GM23338 (cell line): ENCODE measurements around the gene NTM. TPM values are rescaled to one million over a fixed set of nuclear protein-coding genes. Genes with fewer than 3 reads are reported as not detected.

Experiments
- ATAC-seq: fragments of 200-7000 bp; cut with Tn5 transposase; 3 replicates; pipeline ENCODE4 v1.9.1; 2020
- DNase-seq: peaks from one replicate; pipeline ENCODE4 v3.0.0-alpha.2; 2015; ENCODE audit warnings: low spot score
- H2AFZ ChIP-seq: fragments of 200-600 bp; sonication (generic); 2 replicates; pipeline ENCODE4 v1.8.0; 2016; ENCODE audit warnings: antibody characterized with exemption, mild to moderate bottlenecking, moderate library complexity
- H3F3A ChIP-seq: fragments of 200-600 bp; sonication (generic); replicated peaks from 2 replicates; pipeline ENCODE4 v1.8.0; 2017; ENCODE audit warnings: antibody characterized with exemption, mixed run types, low read depth
- H3K27ac ChIP-seq: fragments of 200-600 bp; sonication (generic); 2 replicates; pipeline ENCODE4 v1.6.1; 2016; ENCODE audit warnings: low read depth
- H3K27me3 ChIP-seq: fragments of 200-600 bp; sonication (generic); 2 replicates; pipeline ENCODE4 v1.8.0; 2016; ENCODE audit warnings: mild to moderate bottlenecking, mixed run types, moderate library complexity; ENCODE audit not compliant: insufficient read depth
- H3K36me3 ChIP-seq: fragments of 200-600 bp; sonication (generic); 2 replicates; pipeline ENCODE4 v1.8.0; 2016; ENCODE audit warnings: mild to moderate bottlenecking; ENCODE audit not compliant: insufficient read depth
- H3K4me1 ChIP-seq: fragments of 200-600 bp; sonication (generic); 2 replicates; pipeline ENCODE4 v1.8.0; 2016; ENCODE audit warnings: mild to moderate bottlenecking, moderate library complexity; ENCODE audit not compliant: insufficient read depth
- H3K4me2 ChIP-seq: fragments of 200-600 bp; sonication (generic); 2 replicates; pipeline ENCODE4 v1.7.1; 2017; ENCODE audit warnings: mixed run types
- H3K4me3 ChIP-seq: fragments of 200-600 bp; sonication (generic); 2 replicates; pipeline ENCODE4 v1.6.1; 2016; ENCODE audit warnings: mixed run types
- H3K79me2 ChIP-seq: fragments of 200-600 bp; sonication (generic); replicated peaks from 2 replicates; pipeline ENCODE4 v1.8.0; 2017; ENCODE audit warnings: mild to moderate bottlenecking; ENCODE audit not compliant: insufficient read depth
- H3K9me2 ChIP-seq: fragments of 200-600 bp; sonication (generic); 2 replicates; pipeline ENCODE4 v1.8.0; 2017; ENCODE audit not compliant: insufficient read depth
- H4K20me1 ChIP-seq: fragments of 200-600 bp; sonication (generic); replicated peaks from 2 replicates; pipeline ENCODE4 v1.8.0; 2017; ENCODE audit warnings: mild to moderate bottlenecking; ENCODE audit not compliant: insufficient read depth
- H3K27ac Mint-ChIP-seq: 2 replicates; pipeline ENCODE4 v1.8.0; 2020; ENCODE audit warnings: inconsistent platforms, mild to moderate bottlenecking, moderate library complexity, mixed read lengths
- H3K27me3 Mint-ChIP-seq: 3 replicates; pipeline ENCODE4 v1.8.0; 2022; ENCODE audit warnings: low read depth, mild to moderate bottlenecking, moderate library complexity, mixed read lengths, inconsistent platforms; ENCODE audit not compliant: insufficient read depth, poor library complexity
- H3K36me3 Mint-ChIP-seq: 3 replicates; pipeline ENCODE4 v1.8.0; 2021; ENCODE audit warnings: low read depth, mild to moderate bottlenecking, inconsistent platforms, moderate library complexity, mixed read lengths
- H3K4me1 Mint-ChIP-seq: 3 replicates; pipeline ENCODE4 v1.8.0; 2020; ENCODE audit warnings: mild to moderate bottlenecking, inconsistent platforms, mixed read lengths
- H3K4me3 Mint-ChIP-seq: 3 replicates; pipeline ENCODE4 v1.8.0; 2021; ENCODE audit warnings: moderate library complexity, mild to moderate bottlenecking, inconsistent platforms, mixed read lengths
- H3K9me3 Mint-ChIP-seq: 3 replicates; pipeline ENCODE4 v1.8.0; 2020; ENCODE audit warnings: moderate library complexity, mild to moderate bottlenecking, inconsistent platforms, mixed read lengths
- ETS1 ChIP-seq: IDR thresholded peaks from 2 replicates; pipeline ENCODE4 v1.6.1; 2016; ENCODE audit warnings: antibody characterized with exemption
- EZH2phosphoT487 ChIP-seq: fragments of 200-600 bp; sonication (generic); IDR thresholded peaks from one replicate; pipeline ENCODE4 v1.8.1; 2018; ENCODE audit warnings: antibody characterized with exemption; ENCODE audit not compliant: unreplicated experiment
- JUNB ChIP-seq: IDR thresholded peaks from one replicate; pipeline ENCODE4 v1.6.1; 2016; ENCODE audit warnings: antibody characterized with exemption; ENCODE audit not compliant: unreplicated experiment
- POLR2AphosphoS5 ChIP-seq: IDR thresholded peaks from 2 replicates; pipeline ENCODE4 v1.6.1; 2016; ENCODE audit warnings: antibody characterized with exemption, low read depth
- ZNF462 ChIP-seq: fragments of 250-450 bp; sonication (Bioruptor Pico); IDR thresholded peaks from 2 replicates; pipeline ENCODE4 v1.5.0; 2020; ENCODE audit warnings: mild to moderate bottlenecking, moderate library complexity
- polyA plus RNA-seq: library from polyadenylated mRNA; unstranded; fragments of >200 nt; fragmentation: Nextera tagmentation; extraction: Ambion mirVana; gene quantifications from 2 replicates; pipeline ENCODE4 v1.2.1, GENCODE V29; 2016
- total RNA-seq: library from RNA; depleted of rRNA; stranded (reverse); fragments of >200 nt; shearing (Covaris generic); gene quantifications from 2 replicates; pipeline ENCODE4 v1.2.3, GENCODE V29; 2014

NTM gene
- total and polyA plus RNA-seq, 2 experiments from 2014 or later = 10.6 to 14.6 TPM

- Histone ChIP-seq H3K79me2 (no peaks in the 10 kb centered on the region), H3K36me3 (no peaks in the 10 kb centered on the region), H2AFZ (no peak overlapping the region), H3F3A (no peaks in the 10 kb centered on the region), H4K20me1 (no peaks in the 10 kb centered on the region; the same call in 1 of the 2 replicates), H3K4me1 (peaks cover 23% of the 10 kb centered on the region), H3K27ac (no peak overlapping the region), H3K4me2 (no peak overlapping the region), H3K27me3 (no peaks in the 10 kb centered on the region), H3K9me2 (no peaks in the 10 kb centered on the region), H3K4me3 (no peak overlapping the region)
- no peak overlapping the region for H3K27ac Mint-ChIP-seq
- no peak for ATAC-seq
- H3K36me3 Mint-ChIP-seq = no peaks in the 10 kb centered on the region
- H3K4me1 Mint-ChIP-seq = peaks cover 45% of the 10 kb centered on the region
- peaks cover 7% of the 10 kb centered on the region for H3K27me3 Mint-ChIP-seq
- no peaks in the 10 kb centered on the region for H3K9me3 Mint-ChIP-seq
- no peak for DNase-seq
- TF ChIP-seq ZNF462 (CRISPR knock-in tag) (no peak), ETS1 (no peak)
- H3K4me3 Mint-ChIP-seq = no peak overlapping the region
These were observed 221.7 kb downstream of the NTM start for GRCh38 chr11:131592152-131592551.

GRCh38 chr11:131592734-131593133 is 222.3 kb downstream of the NTM start:
- Histone ChIP-seq H3K4me2 (no peak overlapping the region), H3K79me2 (no peaks in the 10 kb centered on the region), H3K36me3 (no peaks in the 10 kb centered on the region), H4K20me1 (no peaks in the 10 kb centered on the region; the same call in 1 of the 2 replicates), H3F3A (no peaks in the 10 kb centered on the region), H3K4me3 (no peak overlapping the region), H3K27ac (no peak overlapping the region), H3K27me3 (no peaks in the 10 kb centered on the region), H3K9me2 (no peaks in the 10 kb centered on the region), H2AFZ (no peak overlapping the region), H3K4me1 (peaks cover 23% of the 10 kb centered on the region)
- Mint-ChIP-seq H3K27me3 (peaks cover 7% of the 10 kb centered on the region), H3K36me3 (no peaks in the 10 kb centered on the region), H3K27ac (no peak overlapping the region), H3K4me1 (peaks cover 48% of the 10 kb centered on the region), H3K4me3 (no peak overlapping the region), H3K9me3 (no peaks in the 10 kb centered on the region)
- DNase-seq (no peak), ATAC-seq (no peak)
- TF ChIP-seq POLR2AphosphoS5 (no peak), JUNB (no peak), EZH2phosphoT487 (no peak), ETS1 (no peak)
